NT2/D1 (cell line): ENCODE measurements around the gene ALDH1A1.

ENCODE experiments used
- SUZ12 ChIP-seq: IDR thresholded peaks from 2 replicates; pipeline ENCODE4 v1.6.1; 2011; ENCODE audit not compliant: insufficient read length, insufficient read depth; ENCODE audit errors: extremely low read depth
- YY1 ChIP-seq: IDR thresholded peaks from 2 replicates; pipeline ENCODE4 v1.6.1; 2011; ENCODE audit not compliant: insufficient read length, insufficient read depth
- ZNF274 ChIP-seq: IDR thresholded peaks from 2 replicates; pipeline ENCODE4 v1.6.1; 2011; ENCODE audit warnings: mild to moderate bottlenecking, low read depth, low read length

DNA sequence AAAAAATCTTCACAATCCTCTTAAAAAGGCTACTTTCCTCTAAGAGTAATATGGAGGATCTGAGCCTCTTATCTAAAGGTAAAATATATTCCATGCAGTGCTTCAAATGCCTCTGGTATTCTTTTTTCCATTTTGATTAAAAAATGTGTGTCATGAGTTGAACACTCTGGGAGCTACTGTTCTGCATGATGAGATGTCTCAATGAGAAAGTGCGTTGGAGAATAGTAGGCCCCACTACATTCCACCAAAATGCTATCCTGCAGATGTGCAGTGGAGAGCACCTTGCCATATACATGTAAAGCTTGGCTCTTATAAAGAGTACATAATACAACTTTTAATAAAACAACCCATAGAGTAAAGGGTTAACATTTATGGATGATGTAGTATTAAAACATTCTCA is 26.3 kb downstream of the ALDH1A1 start:
- TF ChIP-seq YY1, result no peak
- TF ChIP-seq ZNF274, result no peak
- TF ChIP-seq SUZ12, result no peak
